Fibroblast of mammary gland (primary cell): ENCODE data around the gene TIGD1.

ENCODE experiments used
- DNase-seq: peaks from one replicate; pipeline ENCODE4 v3.0.0-alpha.2; 2010; ENCODE audit warnings: low read depth
- H3K4me3 ChIP-seq: 2 replicates; pipeline ENCODE4 v1.5.1; 2011; ENCODE audit warnings: low read depth, mild to moderate bottlenecking, low read length, moderate library complexity; ENCODE audit not compliant: control insufficient read depth
- TF ChIP-seq, protein P1 (sequence below): conservative IDR thresholded peaks from 2 replicates; pipeline ENCODE4 v1.5.1; 2011; ENCODE audit warnings: low read depth, low read length, inconsistent platforms; ENCODE audit not compliant: control insufficient read depth, insufficient read depth

Gene TIGD1

DNA sequence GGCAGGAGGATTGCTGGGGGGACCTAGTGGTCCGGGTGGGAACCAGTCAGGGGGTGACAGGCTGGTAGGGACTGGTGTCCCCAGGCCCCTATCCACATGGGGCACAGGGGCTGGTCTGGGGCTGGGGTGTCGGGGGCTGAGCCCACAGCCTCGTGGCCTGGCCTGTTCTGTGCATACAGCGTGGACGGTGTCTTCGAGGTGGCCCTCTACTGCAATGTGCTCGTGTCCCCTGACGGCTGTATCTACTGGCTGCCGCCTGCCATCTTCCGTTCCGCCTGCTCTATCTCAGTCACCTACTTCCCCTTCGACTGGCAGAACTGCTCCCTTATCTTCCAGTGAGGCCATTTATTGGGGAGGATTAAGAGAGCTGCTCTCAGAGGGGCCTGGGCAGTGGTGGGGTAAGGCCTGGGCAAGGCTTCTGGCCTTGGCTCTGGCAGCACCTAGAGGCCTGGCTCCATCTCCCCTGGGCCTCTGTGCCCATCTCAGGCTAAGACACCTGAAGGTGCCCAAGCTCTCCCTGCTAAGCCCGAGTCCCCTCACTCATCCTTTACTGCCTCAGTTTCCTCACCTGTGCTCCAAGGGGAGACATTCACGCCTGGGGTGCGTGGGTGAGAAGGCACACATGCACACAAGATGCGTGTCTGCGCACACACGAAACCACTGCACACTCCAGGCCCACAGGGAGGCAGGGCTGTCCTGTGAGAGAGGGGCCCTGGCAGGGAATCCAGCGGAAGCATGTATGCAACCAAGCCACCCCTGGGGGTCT, 9.0 kb downstream of the TIGD1 start:
- H3K4me3 ChIP-seq: no peak overlapping the region
- DNase-seq: no peak
- TF ChIP-seq, protein P1, sequence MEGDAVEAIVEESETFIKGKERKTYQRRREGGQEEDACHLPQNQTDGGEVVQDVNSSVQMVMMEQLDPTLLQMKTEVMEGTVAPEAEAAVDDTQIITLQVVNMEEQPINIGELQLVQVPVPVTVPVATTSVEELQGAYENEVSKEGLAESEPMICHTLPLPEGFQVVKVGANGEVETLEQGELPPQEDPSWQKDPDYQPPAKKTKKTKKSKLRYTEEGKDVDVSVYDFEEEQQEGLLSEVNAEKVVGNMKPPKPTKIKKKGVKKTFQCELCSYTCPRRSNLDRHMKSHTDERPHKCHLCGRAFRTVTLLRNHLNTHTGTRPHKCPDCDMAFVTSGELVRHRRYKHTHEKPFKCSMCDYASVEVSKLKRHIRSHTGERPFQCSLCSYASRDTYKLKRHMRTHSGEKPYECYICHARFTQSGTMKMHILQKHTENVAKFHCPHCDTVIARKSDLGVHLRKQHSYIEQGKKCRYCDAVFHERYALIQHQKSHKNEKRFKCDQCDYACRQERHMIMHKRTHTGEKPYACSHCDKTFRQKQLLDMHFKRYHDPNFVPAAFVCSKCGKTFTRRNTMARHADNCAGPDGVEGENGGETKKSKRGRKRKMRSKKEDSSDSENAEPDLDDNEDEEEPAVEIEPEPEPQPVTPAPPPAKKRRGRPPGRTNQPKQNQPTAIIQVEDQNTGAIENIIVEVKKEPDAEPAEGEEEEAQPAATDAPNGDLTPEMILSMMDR: no peak

DNA sequence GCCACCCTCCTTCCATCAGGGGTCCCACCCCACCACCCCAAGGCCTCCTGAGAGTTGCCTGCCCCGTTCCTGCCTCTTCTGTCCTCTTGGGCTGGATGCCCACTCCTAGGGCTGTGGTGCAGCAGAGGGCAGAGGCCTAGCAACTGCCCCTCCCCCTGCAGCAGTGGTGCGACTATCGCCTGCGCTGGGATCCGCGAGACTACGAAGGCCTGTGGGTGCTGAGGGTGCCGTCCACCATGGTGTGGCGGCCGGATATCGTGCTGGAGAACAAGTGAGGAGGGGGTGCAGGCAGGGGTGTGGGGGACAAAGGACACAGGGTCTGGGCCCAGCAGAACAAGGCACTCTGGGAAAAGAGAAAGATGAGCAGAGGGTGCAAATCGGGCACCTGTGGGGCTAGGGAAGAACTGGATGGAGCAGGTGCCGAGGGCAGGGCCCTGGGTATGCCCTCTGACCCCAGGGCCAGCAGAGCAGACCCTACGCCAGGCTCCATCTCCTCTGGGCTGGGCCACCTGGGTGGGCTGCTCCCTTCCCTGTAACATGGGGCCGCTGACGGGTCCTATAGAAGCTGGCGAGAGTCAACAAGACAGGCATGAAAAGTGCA, 9.8 kb downstream of the TIGD1 start:
- TF ChIP-seq, protein P1: no peak
- no peak overlapping the region for H3K4me3 ChIP-seq
- DNase-seq: no peak

DNA sequence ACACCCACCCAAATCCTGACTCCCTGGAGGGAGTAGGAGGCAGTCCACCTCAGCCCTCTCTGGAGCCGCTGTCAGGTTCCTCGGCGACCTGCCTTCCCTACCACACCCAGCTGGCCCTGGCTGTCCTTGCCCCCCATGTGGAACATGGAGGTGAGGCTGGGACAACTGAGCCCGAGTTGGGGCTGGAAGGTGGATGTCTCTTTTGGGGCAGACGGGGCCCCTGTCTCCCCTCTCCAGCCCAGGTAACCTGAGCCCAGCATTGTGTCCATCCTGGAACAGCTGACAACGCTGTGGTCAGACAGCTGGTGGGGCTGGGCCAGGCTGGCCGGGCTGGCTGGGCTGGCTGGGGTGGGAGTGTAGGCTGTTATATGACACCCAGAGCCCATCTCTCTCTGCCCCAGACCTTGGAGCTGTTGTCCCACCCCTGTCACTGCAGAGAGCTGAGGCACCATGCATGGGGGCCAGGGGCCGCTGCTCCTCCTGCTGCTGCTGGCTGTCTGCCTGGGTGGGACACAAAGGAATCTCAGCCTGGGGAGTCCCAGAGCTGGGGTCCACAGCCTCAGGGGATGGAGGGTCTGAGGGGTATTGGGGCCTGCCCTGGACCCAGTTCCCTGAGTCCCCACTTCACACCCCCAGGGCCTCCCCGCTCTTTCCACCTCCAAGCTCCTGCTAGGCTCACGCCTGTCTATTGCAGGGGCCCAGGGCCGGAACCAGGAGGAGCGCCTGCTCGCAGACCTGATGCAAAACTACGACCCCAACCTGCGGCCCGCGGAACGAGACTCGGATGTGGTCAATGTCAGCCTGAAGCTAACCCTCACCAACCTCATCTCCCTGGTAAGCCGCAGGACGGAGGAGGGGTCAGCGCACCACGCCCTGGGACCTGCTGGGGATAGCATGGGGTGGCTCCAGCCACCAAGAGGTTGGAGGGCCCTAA, 10.8 kb downstream of the TIGD1 start, which contains the start of gene CHRNG:
Gene CHRNG, plus strand, starts transcription at position 395 of the 934 bp plus-strand sequence. Its CDS starts 56 bp downstream, at position 451.
- H3K4me3 ChIP-seq: no peak within 1 kb of the TSS
- TF ChIP-seq, protein P1: no peak
- no peak for DNase-seq

DNA sequence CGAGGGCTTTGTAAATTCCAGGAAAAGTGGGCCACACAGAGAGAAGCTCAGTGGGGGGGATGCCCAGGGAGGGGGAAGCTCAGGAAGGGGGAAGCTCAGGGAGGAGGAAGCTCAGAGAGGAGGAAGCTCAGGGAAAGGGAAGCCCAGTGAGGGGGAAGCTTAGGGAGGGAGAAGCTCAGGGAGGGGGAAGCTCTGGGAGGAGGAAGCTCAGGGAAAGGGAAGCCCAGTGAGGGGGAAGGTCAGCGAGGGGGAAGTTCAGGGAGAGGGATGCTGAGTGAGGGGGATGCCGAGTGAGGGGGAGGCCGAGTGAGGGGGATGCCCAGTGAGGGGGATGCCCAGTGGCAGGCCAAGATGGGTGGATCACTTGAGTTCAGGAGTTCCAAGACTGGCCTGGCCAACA, 11.7 kb downstream of the TIGD1 start:
- no peak overlapping the region for H3K4me3 ChIP-seq
- no peak for DNase-seq
- TF ChIP-seq, protein P1: no peak

DNA sequence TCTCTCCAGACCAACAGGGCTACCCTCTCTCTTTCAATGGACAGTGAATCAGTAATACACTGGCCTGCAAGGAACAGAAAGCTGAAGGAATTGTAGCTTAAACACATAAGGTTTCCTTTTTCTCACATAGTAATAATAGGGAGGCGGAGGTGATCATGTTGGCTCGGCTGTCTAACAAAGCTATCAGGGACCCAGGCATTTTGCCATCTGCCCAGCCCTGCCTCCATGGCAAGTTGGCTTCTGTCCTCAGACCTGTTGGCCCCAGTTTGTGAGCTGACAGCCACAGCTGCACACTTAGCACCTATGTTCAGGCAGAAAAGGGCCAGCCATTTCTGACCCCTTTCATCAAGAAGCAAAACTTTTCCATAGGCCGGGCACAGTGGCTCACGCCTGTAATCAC, 12.9 kb downstream of the TIGD1 start:
- no peak overlapping the region for H3K4me3 ChIP-seq
- TF ChIP-seq, protein P1: no peak
- no peak for DNase-seq

DNA sequence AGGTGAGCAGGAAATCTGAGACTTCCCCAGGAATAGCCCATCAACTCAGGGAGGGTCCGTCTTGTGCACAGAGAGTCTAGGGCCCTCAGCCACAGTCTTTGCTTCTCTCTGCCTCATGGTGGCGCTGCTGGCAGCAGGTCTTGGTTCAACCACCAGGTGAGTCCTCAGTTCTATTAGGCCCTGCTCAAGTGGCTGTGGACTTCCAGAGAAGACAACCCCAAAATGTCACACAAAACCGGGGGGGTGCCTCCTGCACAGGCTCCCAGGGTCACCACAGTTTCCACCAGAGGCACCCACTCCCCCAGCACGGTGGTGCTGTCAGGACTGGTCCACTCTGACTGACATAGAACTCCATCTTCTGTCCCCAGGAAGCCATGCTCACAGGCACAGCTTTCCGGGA, 13.3 kb downstream of the TIGD1 start:
- no peak overlapping the region for H3K4me3 ChIP-seq
- TF ChIP-seq, protein P1: peak; percentile 28
- DNase-seq: no peak
